C4-2B (cell line): ENCODE results near the gene ABHD2.

Experiments
- CTCF ChIP-seq: fragments of 450-650 bp; conservative IDR thresholded peaks from 2 replicates; pipeline ENCODE4 v1.5.1; 2017; ENCODE audit warnings: mild to moderate bottlenecking
- ZFX ChIP-seq: fragments of 450-650 bp; IDR thresholded peaks from 2 replicates; pipeline ENCODE4 v1.6.1; 2017

GRCh38 chr15:89087161-89087829 lies 961 bp upstream of the ABHD2 start:
- TF ChIP-seq CTCF (no peak), ZFX (no peak)
